MCF 10A (cell line): Measurements from ENCODE around the gene CABLES2. TPM values are rescaled to one million over a fixed set of nuclear protein-coding genes. Genes with fewer than 3 reads are reported as not detected.

Experiments
- BruUV-seq: library from RNA; stranded (reverse); fragments of 400-500 nt; replicated peaks from 2 replicates; lab custom pipeline; 2021; lab: Mats Ljungman, UMichigan
- CTCF ChIA-PET: fragments of 300-600 bp; sonication (Branson Sonifier 250); formaldehyde crosslinking; extraction: SDS; loops from one replicate; lab custom pipeline; 2021; ENCODE audit warnings: antibody characterized with exemption, inconsistent platforms; lab: Yijun Ruan, JAX
- POLR2A ChIA-PET: fragments of 300-600, 350-650 bp; sonication (Branson Sonifier 250); formaldehyde crosslinking; extraction: SDS; loops from one replicate; lab custom pipeline; 2020; ENCODE audit warnings: antibody characterized with exemption, inconsistent platforms; lab: Yijun Ruan, JAX
- DNase-seq: peaks from one replicate; pipeline ENCODE4 v3.0.0-alpha.2; 2018; ENCODE audit not compliant: unreplicated experiment
- H3K27ac Mint-ChIP-seq: one replicate; pipeline ENCODE4 v1.8.0; 2022; ENCODE audit warnings: mild to moderate bottlenecking, low read depth, mixed read lengths; ENCODE audit not compliant: unreplicated experiment
- H3K27me3 Mint-ChIP-seq: one replicate; pipeline ENCODE4 v1.8.0; 2022; ENCODE audit warnings: mixed read lengths; ENCODE audit not compliant: insufficient read depth, unreplicated experiment
- H3K36me3 Mint-ChIP-seq: one replicate; pipeline ENCODE4 v1.8.0; 2022; ENCODE audit warnings: mild to moderate bottlenecking, moderate library complexity, mixed read lengths; ENCODE audit not compliant: insufficient read depth, unreplicated experiment
- H3K4me1 Mint-ChIP-seq: one replicate; pipeline ENCODE4 v1.8.0; 2022; ENCODE audit warnings: mixed read lengths; ENCODE audit not compliant: insufficient read depth, unreplicated experiment
- H3K4me3 Mint-ChIP-seq: one replicate; pipeline ENCODE4 v1.8.0; 2022; ENCODE audit warnings: mild to moderate bottlenecking, moderate library complexity, mixed read lengths; ENCODE audit not compliant: unreplicated experiment
- H3K9me3 Mint-ChIP-seq: one replicate; pipeline ENCODE4 v1.8.0; 2022; ENCODE audit warnings: mixed read lengths; ENCODE audit not compliant: unreplicated experiment
- CTCF ChIP-seq: fragments of 200-600 bp; IDR thresholded peaks from one replicate; pipeline ENCODE4 v1.8.0; 2022; ENCODE audit warnings: antibody characterized with exemption, mild to moderate bottlenecking; ENCODE audit not compliant: unreplicated experiment
- intact Hi-C: fragments of 100-400 bp; cut with micrococcal nuclease; formaldehyde crosslinking; loops from 2 replicates; pipeline ENCODE4 v1.14.1; 2022
- total RNA-seq: library from RNA; stranded (reverse); gene quantifications from 2 replicates; pipeline ENCODE4 v1.2.3, GENCODE V29; 2022

The CABLES2 gene
- total RNA-seq, 1 experiment from 2014 or later = 1.5 TPM

- Mint-ChIP-seq H3K4me1 (no peaks in the 10 kb centered on the region), H3K27ac (no peak overlapping the region), H3K9me3 (peaks cover 8% of the 10 kb centered on the region), H3K27me3 (no peaks in the 10 kb centered on the region), H3K36me3 (peaks cover 50% of the 10 kb centered on the region), H3K4me3 (no peak overlapping the region)
- CTCF ChIA-PET = no interaction called here
- no peak for DNase-seq
- TF ChIP-seq CTCF = no peak
- no TSS peak for BruUV-seq
- intact Hi-C loops = no loop called here
- POLR2A ChIA-PET = interaction anchor here (1.2 kb wide), 1 partner anchor 91 kb away, joined by 4 read pairs; the partner anchor contains the start of gene ADRM1
These were observed 13.3 kb downstream of the CABLES2 start for GRCh38 chr20:62393830-62394229.

GRCh38 chr20:62393335-62393665 lies 13.8 kb downstream of the CABLES2 start:
- Mint-ChIP-seq H3K27ac (no peak overlapping the region), H3K36me3 (peaks cover 51% of the 10 kb centered on the region), H3K4me3 (no peak overlapping the region), H3K9me3 (peaks cover 7% of the 10 kb centered on the region), H3K4me1 (no peaks in the 10 kb centered on the region), H3K27me3 (no peaks in the 10 kb centered on the region)
- CTCF ChIA-PET = interaction anchor here (0.8 kb wide), 1 partner anchor 10 kb away, joined by 6 read pairs; no protein-coding TSS in a partner anchor
- no peak for TF ChIP-seq CTCF
- POLR2A ChIA-PET = interaction anchor here (0.5 to 1.2 kb wide), 2 partner anchors 12 to 91 kb away, joined by 3 to 4 read pairs; partner anchors contain the start of gene ADRM1
- BruUV-seq = no TSS peak
- intact Hi-C loops = no loop called here
- no peak for DNase-seq

- Mint-ChIP-seq H3K36me3 (peaks cover 56% of the 10 kb centered on the region), H3K27me3 (no peaks in the 10 kb centered on the region), H3K9me3 (peaks cover 1% of the 10 kb centered on the region), H3K27ac (no peak overlapping the region), H3K4me1 (no peaks in the 10 kb centered on the region), H3K4me3 (no peak overlapping the region)
- DNase-seq = no peak
- ChIA-PET CTCF (interaction anchor here (0.8 to 1.1 kb wide), 2 partner anchors 11 to 399 kb away, joined by 3 to 6 read pairs; no protein-coding TSS in a partner anchor), POLR2A (interaction anchor here (0.5 kb wide), 1 partner anchor 12 kb away, joined by 3 read pairs; no protein-coding TSS in a partner anchor)
- intact Hi-C loops = no loop called here
- no peak for TF ChIP-seq CTCF
- BruUV-seq = no TSS peak
These were observed 14.3 kb downstream of the CABLES2 start for GRCh38 chr20:62392621-62393334.

GRCh38 chr20:62392077-62392418 lies 15.0 kb downstream of the CABLES2 start:
- Mint-ChIP-seq H3K27me3 (no peaks in the 10 kb centered on the region), H3K36me3 (peaks cover 64% of the 10 kb centered on the region), H3K4me1 (no peaks in the 10 kb centered on the region), H3K27ac (no peak overlapping the region), H3K4me3 (no peak overlapping the region), H3K9me3 (no peaks in the 10 kb centered on the region)
- POLR2A ChIA-PET = interaction anchor here (0.7 kb wide), 1 partner anchor 138 kb away, joined by 3 read pairs; no protein-coding TSS in a partner anchor
- CTCF ChIA-PET = interaction anchor here (1.1 kb wide), 1 partner anchor 400 kb away, joined by 3 read pairs; no protein-coding TSS in a partner anchor
- intact Hi-C loops = no loop called here
- BruUV-seq = no TSS peak
- TF ChIP-seq CTCF = no peak
- DNase-seq = no peak
